ENCODE measurements around the gene SMARCC1.

DNA sequence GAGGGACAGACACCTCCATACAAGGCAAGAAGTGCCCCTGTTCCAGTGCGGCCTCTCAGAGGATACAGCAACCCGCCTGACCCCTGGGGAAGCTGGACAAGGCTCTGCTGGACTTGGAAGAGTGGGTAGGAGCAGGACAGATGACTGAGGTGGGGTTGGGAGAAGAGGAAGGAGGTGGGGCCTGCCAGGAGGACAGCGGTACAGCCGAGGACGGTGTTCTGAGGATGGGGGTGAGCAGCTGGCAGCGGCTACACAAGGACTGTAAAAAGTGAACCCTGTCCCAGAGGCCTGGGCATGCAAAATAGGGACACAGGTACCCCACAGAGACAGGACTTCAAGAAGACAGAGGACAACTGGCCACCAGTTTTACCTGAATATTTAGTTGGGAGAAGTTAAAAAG lies 244.7 kb downstream of the SMARCC1 start:
- TF ChIP-seq, protein P1, sequence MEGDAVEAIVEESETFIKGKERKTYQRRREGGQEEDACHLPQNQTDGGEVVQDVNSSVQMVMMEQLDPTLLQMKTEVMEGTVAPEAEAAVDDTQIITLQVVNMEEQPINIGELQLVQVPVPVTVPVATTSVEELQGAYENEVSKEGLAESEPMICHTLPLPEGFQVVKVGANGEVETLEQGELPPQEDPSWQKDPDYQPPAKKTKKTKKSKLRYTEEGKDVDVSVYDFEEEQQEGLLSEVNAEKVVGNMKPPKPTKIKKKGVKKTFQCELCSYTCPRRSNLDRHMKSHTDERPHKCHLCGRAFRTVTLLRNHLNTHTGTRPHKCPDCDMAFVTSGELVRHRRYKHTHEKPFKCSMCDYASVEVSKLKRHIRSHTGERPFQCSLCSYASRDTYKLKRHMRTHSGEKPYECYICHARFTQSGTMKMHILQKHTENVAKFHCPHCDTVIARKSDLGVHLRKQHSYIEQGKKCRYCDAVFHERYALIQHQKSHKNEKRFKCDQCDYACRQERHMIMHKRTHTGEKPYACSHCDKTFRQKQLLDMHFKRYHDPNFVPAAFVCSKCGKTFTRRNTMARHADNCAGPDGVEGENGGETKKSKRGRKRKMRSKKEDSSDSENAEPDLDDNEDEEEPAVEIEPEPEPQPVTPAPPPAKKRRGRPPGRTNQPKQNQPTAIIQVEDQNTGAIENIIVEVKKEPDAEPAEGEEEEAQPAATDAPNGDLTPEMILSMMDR (IDR thresholded peaks at IDR 0.05; ENCODE audit: poor library complexity): no peak
- TF ChIP-seq EZH2 (IDR thresholded peaks at IDR 0.05; ENCODE audit: borderline replicate concordance): no peak
